ENCODE results near the gene TNFRSF14.
A peak's percentile ranks its signal among the peaks of the same experiment; 100 is the strongest.

Gene TNFRSF14

DNA sequence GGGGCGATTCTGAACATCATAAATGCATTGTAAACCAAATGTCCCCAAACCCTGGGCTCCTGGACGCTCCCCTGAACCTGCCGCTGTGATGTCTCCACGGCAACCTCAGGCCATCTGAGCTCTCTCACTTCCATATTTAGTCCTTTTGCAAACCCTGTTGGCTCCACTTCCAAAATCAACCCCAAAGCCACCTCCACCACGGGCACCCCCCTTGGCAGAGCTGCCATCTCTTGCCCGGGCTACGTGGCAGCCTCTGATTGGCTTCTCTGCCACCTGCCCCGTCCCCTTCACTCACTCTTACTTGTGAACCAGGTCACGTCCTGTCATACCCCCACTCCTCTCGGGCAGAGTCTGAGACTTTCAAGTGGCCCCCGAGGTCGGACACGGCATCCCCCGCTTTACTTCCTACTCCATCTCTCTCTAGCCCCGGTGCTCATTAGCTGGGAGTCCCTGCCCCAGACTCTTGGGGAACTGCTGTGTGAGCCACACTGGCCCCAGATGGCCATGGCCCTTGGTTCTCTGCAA lies 46.2 kb downstream of the TNFRSF14 start:
- DNase-seq (ENCODE audit: low read depth in 2 of 2): no peak

DNA sequence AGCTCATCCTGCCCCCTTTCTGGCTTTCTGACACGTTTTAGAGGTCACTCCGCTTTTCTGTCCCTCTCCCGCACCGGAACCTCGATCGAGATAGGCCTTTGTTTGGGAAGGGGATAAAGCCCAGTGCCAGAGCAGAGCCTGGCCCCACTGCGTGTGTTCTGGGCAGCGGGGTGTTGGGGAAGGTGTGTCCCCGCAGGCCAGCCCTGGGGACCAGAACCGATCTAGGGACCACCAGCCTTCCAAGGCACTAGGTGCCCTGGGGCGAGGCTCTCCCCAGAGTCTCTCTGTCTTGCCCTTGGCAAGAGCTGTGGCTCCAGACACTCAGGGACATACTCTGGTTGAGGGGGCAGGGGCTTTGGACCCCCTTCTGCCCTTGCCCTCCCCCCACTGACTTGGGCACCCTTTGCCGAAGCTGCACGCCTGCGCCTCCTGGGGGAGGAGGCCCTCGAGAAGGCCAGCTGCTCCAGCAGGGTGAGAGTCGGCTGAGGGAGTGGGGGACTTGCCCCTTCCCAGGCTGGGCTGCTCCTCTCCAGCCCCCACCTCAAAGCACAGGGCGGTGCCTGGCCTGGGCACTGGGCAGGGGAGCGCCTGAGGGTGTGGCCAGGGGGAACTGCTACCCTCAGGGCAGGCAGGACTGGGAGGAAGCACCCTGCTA lies 46.8 kb downstream of the TNFRSF14 start:
- DNase-seq (ENCODE audit: low read depth in 2 of 2): no peak

DNA sequence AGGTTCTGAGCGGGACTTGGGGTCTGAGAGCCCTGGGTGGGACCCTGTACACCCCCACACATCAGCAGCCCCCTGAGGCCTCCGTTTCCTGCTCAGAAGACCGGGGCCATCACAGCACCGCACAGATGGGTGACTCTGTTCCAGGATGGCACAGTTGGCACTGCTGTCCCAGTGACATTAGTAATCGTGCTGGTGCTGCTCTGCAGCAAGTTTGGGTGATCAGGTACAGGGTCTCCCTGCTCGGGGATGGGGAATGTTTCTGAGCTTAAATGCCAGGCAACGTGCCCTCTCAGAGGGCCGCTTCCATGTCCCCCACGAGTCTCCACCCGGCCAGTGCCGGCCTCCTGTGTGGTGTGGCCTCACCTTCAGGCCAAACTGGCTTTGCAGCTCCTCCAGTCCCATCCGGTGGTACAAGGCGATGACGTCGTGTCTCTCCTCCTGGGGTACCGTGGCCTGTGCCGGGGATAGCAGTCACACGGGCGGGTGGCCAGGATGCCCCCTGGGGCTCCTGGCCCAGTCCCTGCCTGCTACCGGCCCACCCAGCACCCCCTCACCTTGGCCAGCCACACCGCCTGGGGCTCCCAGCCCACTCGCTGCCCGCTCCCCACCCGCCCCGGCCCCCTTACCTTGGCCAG lies 47.5 kb downstream of the TNFRSF14 start:
- DNase-seq (ENCODE audit: low read depth in 2 of 2): no peak

DNA sequence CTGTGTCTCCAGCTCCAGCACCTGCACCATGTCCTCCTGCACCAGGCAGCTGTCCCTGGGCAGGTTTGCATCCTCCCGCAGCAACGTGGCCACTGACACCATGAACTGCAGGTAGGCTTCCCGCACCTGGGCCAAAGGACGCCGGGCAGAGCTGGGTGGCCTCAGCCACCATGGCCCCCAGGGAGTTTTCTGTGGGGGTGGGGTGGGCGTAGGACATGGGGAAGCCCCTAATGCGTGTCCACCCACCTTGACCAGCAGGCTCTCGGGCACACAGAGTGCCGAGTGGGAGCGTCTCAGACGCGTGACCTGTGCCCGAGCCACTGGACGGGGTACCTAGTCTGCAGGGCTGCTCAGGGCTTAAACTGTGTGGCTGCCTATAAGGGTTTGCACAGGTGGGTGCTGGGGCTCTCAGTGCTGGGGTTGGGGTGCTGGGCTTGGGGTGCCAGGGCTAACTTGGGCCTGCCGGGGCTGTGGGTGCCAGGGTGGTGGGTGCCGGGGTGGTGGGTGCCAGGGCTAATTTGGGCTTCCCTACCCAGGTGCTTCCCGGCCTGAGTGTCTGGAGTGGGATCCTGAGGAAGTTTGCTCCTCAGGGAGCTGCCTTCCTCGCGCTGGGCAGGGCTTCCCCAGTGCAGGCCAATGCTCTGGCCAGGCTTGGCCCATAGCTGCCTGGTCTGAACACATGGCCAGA lies 48.1 kb downstream of the TNFRSF14 start:
- no peak for DNase-seq (ENCODE audit: low read depth in 2 of 2)

DNA sequence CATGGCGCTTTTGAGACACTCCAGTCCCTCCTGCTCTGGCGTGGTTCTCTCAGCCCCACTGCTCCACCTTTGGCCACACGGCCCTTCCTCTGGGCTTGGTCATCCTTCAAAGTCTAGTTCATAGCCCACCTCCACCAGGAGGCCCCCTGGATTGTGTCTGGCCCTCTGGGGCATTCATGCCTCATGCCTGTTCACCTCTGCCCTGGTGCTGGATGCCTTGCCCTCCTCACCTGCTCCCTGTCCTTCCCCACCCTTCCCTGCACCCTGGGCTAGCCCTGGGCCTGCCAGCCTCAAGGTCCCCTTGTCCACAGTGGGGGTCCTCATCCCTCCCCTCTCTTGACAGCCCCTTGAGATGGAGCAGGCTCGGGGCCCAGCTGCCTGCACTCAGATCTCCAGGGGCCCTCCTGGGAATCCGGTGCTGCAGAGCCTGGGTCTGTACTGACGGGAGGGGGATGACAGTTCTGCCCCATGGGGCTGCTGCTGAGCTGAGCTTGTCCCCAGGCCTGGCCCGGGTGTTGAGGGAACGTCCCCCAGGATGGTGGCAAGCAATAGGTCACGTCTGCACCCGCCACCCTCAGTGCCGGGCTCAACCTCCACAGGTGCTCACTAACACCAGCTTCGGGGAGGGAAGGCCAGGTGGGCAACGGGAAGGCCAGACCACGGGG lies 48.8 kb downstream of the TNFRSF14 start:
- no peak for DNase-seq (ENCODE audit: low read depth in 2 of 2)

DNA sequence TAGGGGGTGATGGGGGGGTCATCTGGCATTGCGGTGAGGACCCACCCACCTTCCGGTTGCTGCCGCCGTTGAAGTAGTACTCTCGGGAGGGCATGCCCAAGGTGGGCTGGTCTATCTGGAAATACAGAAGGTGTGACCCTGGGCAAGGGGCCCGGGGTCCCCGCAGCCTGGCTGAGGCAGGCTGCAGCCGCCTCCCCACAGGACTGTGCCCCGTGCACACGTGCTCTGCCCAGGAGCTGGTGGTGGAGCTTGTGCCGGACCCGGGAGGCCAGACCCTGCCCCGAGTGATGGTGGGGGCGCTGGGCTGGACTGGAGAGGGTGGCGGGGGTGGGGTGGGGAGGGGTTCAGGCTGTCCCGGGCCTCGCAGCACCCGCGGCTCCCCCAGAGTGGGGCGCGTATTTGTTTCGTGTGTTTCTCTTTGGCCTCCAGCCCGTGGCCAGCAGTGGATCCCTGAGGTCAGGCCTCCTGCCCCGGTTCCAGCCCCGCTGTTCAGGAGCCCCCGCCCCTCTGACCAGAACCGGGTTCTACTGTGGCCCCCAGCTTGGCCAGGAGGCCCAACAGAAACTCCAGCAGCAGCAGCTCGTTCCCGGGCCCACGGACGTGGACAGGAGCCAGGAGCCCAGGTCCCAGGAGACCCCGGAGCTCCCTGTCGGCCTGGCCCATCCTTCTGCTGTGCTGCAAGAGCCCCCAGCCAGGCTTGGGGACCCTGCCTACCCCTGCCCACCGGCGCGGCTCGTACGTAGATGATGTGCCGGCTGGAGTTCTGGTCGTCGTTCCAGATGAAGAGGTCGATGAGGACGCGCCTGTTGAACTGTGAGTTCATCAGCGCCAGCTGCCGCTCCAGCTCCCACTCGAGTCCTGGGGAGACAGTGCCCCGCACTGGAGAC lies 49.6 kb downstream of the TNFRSF14 start:
- no peak for DNase-seq (ENCODE audit: low read depth in 2 of 2)

DNA sequence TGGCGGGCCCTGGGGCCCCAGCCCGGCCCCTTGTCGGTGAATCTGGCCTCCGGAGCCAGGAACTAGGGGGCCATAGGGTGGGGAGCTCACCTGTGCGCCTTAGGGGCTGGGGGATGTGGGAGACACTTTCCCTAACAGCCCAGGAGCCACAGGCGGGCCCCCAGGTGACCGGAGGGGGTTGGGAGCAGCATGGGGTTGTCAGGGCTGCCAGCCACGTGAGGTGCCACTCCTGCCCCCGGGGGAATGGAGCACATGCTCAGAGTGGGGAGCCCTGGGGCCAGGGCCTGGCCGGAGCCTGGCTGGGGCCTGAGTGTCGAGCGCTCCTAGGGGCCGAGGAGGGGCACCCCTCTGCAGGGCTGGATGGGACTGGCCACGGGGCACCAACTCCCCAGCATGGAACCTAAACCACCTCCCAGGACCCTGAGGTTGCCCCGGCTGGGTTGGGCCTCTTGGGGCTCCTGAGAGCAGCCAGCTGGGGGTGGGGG lies 50.3 kb downstream of the TNFRSF14 start:
- no peak for DNase-seq (ENCODE audit: low read depth in 2 of 2)

DNA sequence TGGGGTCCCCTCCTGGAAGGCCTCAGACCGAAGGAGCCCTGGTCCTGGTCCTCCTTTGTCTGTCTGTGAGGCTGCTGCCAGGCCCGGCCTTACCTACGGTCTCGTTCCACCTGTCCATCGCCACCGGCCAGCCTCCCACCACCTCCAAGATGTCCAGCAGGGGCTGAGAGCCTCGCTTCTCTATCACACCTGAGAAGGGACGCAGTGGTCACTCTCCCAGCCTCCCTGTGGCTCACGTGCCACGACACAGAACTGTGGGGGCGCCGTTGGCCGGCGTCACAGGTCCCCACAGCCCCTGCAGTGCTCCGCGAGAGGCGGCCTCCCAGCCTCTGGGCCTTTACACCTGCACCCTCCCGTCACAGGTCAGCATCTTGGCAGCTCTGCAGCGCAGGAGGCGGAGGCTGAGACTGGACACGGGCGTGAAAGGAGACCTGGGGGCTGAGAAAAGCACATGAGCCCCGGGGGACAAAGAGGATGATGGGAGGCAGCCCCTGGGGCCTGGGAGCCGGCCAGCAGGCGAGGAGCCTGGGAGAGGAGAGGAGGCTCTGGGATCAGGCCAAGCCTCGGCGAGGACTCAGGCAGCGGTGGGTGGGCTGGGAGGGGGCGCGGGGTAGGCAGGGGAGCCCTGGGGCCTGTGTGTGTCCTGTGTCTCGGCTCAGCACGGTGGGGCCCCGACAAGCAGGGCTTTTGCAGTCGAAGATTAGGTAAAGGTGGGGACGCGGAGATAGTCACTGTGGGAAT lies 50.9 kb downstream of the TNFRSF14 start:
- no peak for DNase-seq (ENCODE audit: low read depth in 2 of 2)

DNA sequence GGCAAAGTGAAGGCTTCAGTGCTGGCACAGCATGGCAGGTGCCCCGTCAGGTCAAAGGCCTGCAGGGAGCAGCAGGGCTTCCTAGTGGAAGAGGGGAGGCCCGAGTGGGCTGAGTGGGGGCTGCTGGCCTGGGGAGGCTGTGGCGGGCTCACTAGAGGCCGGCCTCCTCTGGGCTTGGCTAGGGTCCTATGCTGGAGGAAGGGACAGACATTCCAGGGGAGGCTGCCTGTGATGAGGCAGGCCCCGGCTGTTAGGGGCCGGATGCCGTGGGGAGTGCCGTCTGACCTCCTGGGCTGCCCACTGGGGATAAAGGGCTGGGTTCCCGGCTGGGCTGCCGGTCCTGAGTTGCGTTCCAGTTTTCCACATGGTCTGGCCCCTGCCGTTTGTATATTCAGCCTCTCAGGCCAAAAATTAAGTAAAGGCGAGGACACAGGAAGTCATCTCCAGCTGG lies 51.5 kb downstream of the TNFRSF14 start:
- no peak for DNase-seq (ENCODE audit: low read depth in 2 of 2)

DNA sequence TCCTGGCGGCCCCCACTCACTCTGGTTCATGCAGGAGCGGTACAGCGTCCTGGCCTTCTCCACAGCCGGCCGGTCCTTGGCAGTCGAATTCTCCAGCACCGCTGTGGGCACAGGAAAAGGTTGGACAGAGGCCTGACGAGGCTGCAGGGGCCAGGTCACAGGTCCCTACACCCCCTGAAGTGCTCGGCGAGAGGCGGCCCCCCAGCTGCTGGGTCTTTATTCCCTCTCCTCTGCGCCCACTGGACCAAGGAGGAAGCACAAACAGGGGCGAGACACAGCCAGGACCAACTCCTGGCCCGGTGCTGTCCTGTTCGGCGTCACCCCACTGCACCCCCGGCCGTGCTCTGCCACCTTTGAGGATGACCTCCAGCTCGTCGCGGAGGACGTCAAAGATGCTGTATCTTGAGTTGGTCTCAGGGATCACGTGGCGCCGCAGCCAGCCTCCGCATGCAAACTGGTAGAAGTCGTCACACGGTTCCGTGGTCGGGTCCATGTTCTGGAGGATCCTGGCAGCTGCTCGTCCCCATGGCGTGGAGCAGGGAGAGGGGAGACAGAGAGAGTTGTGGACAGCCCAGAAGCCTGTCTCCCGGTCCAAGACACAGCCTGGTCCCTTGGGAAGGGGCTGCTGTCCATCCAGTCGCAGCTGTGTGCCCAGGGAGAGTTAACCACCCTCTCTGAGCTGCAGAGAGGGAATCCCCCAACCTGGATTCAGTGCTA lies 53.3 kb downstream of the TNFRSF14 start:
- DNase-seq (ENCODE audit: low read depth in 2 of 2): no peak

DNA sequence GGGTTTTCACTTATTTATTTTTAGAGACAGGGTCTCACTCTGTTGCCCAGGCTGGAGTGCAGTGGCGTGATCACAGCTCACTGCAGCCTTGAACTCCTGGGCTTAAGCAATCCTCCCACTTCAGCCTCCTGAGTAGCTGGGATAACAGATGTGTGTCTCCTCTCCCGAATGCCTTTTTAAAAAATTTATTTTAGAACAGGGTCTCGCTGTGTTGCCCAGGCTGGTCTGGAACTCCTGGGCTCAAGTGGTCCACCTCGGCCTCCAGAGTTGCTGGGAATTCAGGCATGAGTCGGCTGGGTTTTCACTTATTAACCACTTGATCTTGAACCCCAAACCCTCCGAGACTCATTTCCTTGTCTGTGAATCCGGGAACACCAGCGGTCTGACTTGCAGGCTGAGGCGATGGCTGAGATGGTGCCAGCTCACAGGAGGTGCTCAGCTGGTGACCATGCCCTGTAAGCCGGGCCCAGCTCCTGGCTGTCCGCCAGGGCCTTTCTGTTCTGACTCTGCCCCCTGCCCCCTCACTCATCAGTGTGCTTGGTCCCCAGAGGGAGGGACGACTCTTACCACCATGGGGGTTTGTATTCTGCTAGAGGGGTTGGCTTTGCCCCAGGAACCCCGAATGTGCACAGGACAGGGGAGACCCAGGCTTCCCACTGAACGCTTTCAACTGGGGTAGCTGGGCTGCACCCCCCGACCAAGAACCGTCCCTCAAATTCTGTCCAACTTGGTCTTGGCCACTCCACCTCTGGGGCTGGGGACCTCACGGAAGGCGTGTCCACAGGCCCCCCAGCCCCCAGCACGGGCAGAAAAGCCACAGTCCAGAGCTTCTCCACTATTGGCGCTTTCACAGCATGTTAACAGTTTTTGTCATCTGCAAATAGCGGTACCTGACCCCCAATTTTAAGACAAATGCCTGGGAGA lies 54.1 kb downstream of the TNFRSF14 start:
- no peak for DNase-seq (ENCODE audit: low read depth in 2 of 2)

DNA sequence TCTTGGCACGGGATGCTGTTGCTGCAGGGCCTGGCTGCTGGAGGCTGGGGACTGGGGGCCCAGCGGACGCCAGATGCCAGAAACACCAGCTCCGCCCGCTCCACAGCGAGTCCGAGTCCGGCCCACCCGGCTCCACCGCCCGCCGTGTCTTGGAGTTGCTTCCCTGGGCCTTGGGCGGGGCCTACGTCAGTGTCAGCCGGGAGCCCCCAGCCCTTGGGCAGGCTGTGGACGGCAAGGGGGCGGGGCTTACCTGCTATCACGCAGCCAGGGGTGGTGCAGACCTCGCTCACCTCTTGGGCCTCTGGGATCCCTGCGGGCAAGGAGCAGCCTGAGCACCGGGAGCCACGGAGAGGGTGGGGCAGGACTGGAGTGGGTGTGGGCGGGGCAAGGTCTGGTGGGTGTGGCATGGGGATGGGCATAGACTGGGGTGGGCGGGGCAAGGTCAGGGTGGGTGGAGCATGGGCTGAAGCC lies 54.9 kb downstream of the TNFRSF14 start:
- DNase-seq (ENCODE audit: low read depth in 2 of 2): peak; percentile 23 to 26

DNA sequence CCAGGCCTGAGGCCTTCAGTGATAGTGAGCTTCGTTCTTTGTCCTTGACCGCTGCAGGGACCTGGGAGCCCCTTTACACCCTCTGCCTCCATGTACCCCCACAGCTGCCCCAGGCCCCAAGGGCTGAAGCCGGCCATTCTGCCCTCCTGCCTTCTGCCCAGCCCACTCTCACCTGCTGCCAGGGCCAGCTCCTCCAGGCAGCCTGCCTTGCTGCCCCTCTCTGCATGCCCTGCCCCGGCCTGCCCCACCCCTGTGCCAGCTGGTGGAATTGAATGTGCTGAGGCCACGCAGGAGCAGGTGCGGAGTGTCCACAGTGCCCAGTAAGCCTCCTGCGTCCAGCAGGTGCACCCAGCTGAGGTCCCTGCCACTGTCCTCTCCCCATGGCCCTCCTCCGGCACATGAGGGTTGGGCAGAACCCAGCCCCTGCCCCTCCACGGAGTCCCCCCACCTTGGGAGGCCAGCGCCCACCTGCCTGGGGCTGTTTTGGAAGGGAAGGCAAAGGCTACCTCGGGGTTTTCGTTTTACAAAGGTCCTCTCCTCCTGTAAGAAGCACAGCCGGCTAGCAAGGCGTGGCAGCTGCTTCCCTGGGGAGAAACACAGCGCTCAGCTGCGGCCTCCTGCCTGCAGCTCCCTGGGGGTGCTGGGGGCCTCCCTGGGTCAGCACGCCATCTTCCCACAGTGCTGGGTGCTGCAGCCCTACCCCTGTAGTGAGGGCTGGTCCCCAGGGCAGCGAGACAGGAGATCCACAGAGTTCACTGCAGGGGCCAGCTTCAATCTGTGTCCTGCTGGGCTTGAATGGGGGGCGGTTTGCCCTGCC lies 55.7 kb downstream of the TNFRSF14 start:
- no peak for DNase-seq (ENCODE audit: low read depth in 2 of 2)

DNA sequence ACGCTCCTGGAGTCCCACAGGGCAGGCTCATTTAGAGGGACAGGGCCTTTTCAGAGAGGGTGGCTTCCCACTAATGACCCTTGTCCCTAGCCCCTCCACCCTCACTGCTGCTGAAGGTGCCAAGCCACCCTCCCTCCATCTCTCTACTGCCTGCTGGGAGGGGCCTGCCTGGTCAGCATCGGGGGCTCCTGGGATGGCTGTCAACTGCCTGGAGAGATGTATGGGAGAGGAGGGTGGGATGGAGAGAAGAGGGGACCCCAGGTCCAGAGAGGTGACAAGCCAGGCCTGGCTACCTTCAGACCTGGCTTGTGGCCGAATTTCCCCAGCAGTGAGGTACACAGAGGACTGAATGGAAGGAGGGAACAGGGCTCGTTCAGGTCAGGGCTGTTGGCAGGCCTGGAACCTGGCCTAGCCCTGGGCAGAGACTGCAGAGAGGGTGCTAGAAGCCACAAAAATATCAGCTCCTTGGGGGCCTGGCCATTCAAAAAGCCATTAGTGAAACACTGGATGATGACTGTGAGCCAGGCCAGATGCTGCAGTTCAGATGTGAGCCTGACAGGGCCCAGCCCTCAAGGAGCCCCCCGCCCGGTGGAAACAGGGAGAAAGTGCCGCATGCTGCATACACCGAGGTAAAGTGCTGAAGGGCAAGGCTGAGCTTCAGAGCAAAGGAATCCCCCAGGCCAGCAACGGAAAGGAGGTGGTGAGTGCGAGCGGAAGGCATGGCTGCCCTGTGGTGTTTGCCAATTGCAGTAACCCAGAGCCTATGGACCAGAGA lies 56.6 kb downstream of the TNFRSF14 start:
- no peak for DNase-seq (ENCODE audit: low read depth in 2 of 2)

All from stimulated activated CD8-positive, alpha-beta memory T cell treated with anti-CD3 and anti-CD28 coated beads, Interleukin-2, amount 100 ng/mL, for 48 hours (primary cell).